CD4-positive, alpha-beta T cell treated with Interleukin-1 beta for 1 hour (primary cell): ENCODE measurements around the gene GTF2IRD1.
"Not testable (repeated sequence)": the region's sequence is repeated elsewhere in the genome, so short reads cannot be mapped to it uniquely, and the experiment has no call there.

Experiments
- DNase-seq, 2 donors: peaks; one replicate each; pipeline ENCODE4 v3.0.0-alpha.2; 2020 to 2022

Gene GTF2IRD1

GRCh38 chr7:74494076-74494548 is 40.4 kb downstream of the GTF2IRD1 start:
- no peak for DNase-seq

- DNase-seq, result no peak
Measured at GRCh38 chr7:74495112-74496086, 41.7 kb downstream of the GTF2IRD1 start.

GRCh38 chr7:74496272-74496671 is 42.6 kb downstream of the GTF2IRD1 start:
- DNase-seq, result no peak

GRCh38 chr7:74496773-74497172 is 43.1 kb downstream of the GTF2IRD1 start:
- DNase-seq, result not testable (repeated sequence)

- DNase-seq, result no peak
Measured at GRCh38 chr7:74498354-74498753, 44.6 kb downstream of the GTF2IRD1 start.

- no peak for DNase-seq
Measured at GRCh38 chr7:74498996-74499834, 45.5 kb downstream of the GTF2IRD1 start.

GRCh38 chr7:74499835-74500388 is 46.2 kb downstream of the GTF2IRD1 start:
- no peak for DNase-seq

- no peak for DNase-seq
Measured at GRCh38 chr7:74501298-74501697, 47.6 kb downstream of the GTF2IRD1 start.

- DNase-seq, result no peak
Measured at GRCh38 chr7:74502216-74502891, 48.6 kb downstream of the GTF2IRD1 start.

- DNase-seq, result no peak
Measured at GRCh38 chr7:74503061-74503460, 49.4 kb downstream of the GTF2IRD1 start.

- no peak for DNase-seq
Measured at GRCh38 chr7:74503943-74504342, 50.2 kb downstream of the GTF2IRD1 start.

GRCh38 chr7:74505471-74506324 is 52.0 kb downstream of the GTF2IRD1 start:
- no peak for DNase-seq

- no peak for DNase-seq
Measured at GRCh38 chr7:74506325-74506724, 52.6 kb downstream of the GTF2IRD1 start.

GRCh38 chr7:74507538-74508319 is 54.0 kb downstream of the GTF2IRD1 start:
- no peak for DNase-seq

- DNase-seq, result not testable (repeated sequence)
Measured at GRCh38 chr7:74509453-74509852, 55.7 kb downstream of the GTF2IRD1 start.

- no peak for DNase-seq
Measured at GRCh38 chr7:74511345-74511744, 57.6 kb downstream of the GTF2IRD1 start.

- DNase-seq, result no peak
Measured at GRCh38 chr7:74512762-74513161, 59.1 kb downstream of the GTF2IRD1 start.

GRCh38 chr7:74514131-74514591 is 60.5 kb downstream of the GTF2IRD1 start:
- DNase-seq, result no peak

- no peak for DNase-seq
Measured at GRCh38 chr7:74515276-74515675, 61.6 kb downstream of the GTF2IRD1 start.

- no peak for DNase-seq
Measured at GRCh38 chr7:74516214-74516613, 62.5 kb downstream of the GTF2IRD1 start.

GRCh38 chr7:74518041-74518440 is 64.3 kb downstream of the GTF2IRD1 start:
- DNase-seq, result no peak
